Erythroblast (primary cell): ENCODE data around the gene DNASE1L1.

Source experiments
- GATA1 ChIP-seq: IDR thresholded peaks from 2 replicates; pipeline ENCODE4 v1.6.1; 2011; ENCODE audit warnings: low read depth, mild to moderate bottlenecking, control low read depth, low read length, moderate library complexity
- POLR2A ChIP-seq: IDR thresholded peaks from 2 replicates; pipeline ENCODE4 v1.6.1; 2011; ENCODE audit warnings: mild to moderate bottlenecking, low read length

DNA sequence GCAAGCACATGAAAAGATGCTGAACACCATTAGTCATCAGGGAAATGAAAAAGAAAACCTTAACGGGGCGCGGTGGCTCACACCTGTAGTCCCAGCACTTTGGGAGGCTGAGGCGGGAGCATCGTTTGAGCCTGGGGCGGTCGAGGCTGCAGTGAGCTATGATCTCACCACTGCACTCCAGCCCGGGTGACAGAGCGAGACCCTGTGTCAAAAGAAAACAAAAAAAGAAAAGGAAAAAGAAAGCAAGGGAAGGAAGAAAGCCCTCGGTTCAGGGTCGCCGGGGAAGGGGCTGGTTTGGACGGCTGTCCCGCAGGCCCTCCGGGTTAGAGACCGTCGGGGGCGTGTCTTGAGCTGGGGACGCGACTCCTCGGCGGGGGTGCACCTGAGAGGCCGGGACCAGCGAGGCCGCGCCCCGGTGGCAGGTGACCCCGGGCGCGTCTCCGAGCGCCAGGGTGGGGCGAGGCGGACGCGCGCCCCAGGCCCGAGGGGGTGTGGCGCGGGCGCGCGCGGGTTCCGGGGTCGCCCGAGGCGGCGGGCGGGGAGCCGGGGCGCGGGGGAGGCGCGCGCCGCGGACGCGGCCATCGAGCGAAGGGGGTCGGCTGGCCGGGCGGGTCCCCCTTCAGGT, 48.5 kb upstream of the DNASE1L1 start:
- no peak for TF ChIP-seq POLR2A
- TF ChIP-seq GATA1: no peak
